PC-3 (cell line): ENCODE results near the gene ZNF684.

Experiments used
- EZH2phosphoT487 ChIP-seq: fragments of 300-600 bp; sonication (generic); IDR thresholded peaks from 2 replicates; pipeline ENCODE4 v1.6.1; 2018; ENCODE audit warnings: mild to moderate bottlenecking, antibody characterized with exemption, low read length, borderline replicate concordance
- TF ChIP-seq, protein P1 (sequence below): fragments of 300-600 bp; sonication (generic); conservative IDR thresholded peaks from 2 replicates; pipeline ENCODE4 v1.5.1; 2017; ENCODE audit warnings: antibody characterized with exemption, low read depth, mild to moderate bottlenecking, low read length

DNA sequence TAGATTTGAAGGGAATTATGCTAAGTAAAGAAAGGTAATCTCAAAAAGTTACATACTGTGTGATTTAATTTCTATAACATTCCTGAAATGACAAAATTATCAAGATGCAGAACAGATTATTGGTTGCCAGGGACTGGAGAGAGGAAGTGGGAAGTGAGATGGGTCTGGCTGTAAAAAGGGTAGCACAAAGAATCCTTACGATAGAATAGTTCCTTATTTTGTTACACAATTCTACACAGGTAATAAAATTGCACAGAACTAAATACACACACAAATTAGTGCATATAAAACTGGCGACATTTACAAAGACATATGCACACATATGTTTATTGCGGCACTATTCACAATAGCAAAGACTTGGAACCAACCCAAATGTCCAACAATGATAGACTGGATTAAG is 33.5 kb downstream of the ZNF684 start:
- TF ChIP-seq, protein P1, sequence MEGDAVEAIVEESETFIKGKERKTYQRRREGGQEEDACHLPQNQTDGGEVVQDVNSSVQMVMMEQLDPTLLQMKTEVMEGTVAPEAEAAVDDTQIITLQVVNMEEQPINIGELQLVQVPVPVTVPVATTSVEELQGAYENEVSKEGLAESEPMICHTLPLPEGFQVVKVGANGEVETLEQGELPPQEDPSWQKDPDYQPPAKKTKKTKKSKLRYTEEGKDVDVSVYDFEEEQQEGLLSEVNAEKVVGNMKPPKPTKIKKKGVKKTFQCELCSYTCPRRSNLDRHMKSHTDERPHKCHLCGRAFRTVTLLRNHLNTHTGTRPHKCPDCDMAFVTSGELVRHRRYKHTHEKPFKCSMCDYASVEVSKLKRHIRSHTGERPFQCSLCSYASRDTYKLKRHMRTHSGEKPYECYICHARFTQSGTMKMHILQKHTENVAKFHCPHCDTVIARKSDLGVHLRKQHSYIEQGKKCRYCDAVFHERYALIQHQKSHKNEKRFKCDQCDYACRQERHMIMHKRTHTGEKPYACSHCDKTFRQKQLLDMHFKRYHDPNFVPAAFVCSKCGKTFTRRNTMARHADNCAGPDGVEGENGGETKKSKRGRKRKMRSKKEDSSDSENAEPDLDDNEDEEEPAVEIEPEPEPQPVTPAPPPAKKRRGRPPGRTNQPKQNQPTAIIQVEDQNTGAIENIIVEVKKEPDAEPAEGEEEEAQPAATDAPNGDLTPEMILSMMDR: no peak
- no peak for TF ChIP-seq EZH2phosphoT487
